ENCODE data around the gene BAIAP2L2. TPM values are rescaled to one million over a fixed set of nuclear protein-coding genes. Genes with fewer than 3 reads are reported as not detected.

Gene BAIAP2L2
- total RNA-seq, 4 donors from 2014 or later, result 0.44 to 2.3 (median 1.2) TPM

GRCh38 chr22:38098410-38099249 is 11.9 kb downstream of the BAIAP2L2 start:
- TF ChIP-seq CTCF (IDR thresholded peaks at IDR 0.05; ENCODE audit: low read depth), result no peak

GRCh38 chr22:38097557-38098409 is 12.7 kb downstream of the BAIAP2L2 start:
- TF ChIP-seq CTCF (IDR thresholded peaks at IDR 0.05; ENCODE audit: low read depth), result no peak

GRCh38 chr22:38097058-38097457 is 13.4 kb downstream of the BAIAP2L2 start:
- TF ChIP-seq CTCF (IDR thresholded peaks at IDR 0.05; ENCODE audit: low read depth), result no peak

- TF ChIP-seq CTCF (IDR thresholded peaks at IDR 0.05; ENCODE audit: low read depth), result no peak
These were observed 21.0 kb downstream of the BAIAP2L2 start for GRCh38 chr22:38089474-38089851.

- no peak for TF ChIP-seq CTCF (IDR thresholded peaks at IDR 0.05; ENCODE audit: low read depth)
These were observed 21.6 kb downstream of the BAIAP2L2 start for GRCh38 chr22:38088629-38089473.

GRCh38 chr22:38087855-38088254 is 22.6 kb downstream of the BAIAP2L2 start:
- no peak for TF ChIP-seq CTCF (IDR thresholded peaks at IDR 0.05; ENCODE audit: low read depth)
